ENCODE data around the gene LAIR2. TPM values are rescaled to one million over a fixed set of nuclear protein-coding genes. Genes with fewer than 3 reads are reported as not detected.

LAIR2 gene
- total RNA-seq, 4 donors from 2014 or later = not detected

DNA sequence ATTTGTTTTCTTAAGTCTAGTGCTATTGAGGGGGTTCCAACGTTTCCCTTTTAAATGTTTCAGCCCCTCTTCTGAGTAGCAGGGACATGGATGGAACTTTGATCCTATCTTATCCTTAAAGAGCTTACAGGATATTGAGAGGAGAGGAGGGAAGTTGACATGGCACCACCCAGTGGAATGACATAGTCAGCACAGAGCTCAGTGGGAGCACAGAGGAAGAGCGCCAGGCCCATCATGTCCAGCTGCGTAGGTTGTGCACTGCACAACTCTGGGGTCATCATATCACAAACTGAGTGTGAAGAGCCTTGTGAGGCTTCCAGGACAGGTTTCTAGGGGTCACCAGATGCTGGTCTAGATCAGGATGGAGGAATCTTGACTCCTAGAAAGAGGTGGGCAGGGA is 25.0 kb upstream of the LAIR2 start:
- TF ChIP-seq, protein P1, sequence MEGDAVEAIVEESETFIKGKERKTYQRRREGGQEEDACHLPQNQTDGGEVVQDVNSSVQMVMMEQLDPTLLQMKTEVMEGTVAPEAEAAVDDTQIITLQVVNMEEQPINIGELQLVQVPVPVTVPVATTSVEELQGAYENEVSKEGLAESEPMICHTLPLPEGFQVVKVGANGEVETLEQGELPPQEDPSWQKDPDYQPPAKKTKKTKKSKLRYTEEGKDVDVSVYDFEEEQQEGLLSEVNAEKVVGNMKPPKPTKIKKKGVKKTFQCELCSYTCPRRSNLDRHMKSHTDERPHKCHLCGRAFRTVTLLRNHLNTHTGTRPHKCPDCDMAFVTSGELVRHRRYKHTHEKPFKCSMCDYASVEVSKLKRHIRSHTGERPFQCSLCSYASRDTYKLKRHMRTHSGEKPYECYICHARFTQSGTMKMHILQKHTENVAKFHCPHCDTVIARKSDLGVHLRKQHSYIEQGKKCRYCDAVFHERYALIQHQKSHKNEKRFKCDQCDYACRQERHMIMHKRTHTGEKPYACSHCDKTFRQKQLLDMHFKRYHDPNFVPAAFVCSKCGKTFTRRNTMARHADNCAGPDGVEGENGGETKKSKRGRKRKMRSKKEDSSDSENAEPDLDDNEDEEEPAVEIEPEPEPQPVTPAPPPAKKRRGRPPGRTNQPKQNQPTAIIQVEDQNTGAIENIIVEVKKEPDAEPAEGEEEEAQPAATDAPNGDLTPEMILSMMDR (IDR thresholded peaks at IDR 0.05; ENCODE audit: low read depth) = no peak

DNA sequence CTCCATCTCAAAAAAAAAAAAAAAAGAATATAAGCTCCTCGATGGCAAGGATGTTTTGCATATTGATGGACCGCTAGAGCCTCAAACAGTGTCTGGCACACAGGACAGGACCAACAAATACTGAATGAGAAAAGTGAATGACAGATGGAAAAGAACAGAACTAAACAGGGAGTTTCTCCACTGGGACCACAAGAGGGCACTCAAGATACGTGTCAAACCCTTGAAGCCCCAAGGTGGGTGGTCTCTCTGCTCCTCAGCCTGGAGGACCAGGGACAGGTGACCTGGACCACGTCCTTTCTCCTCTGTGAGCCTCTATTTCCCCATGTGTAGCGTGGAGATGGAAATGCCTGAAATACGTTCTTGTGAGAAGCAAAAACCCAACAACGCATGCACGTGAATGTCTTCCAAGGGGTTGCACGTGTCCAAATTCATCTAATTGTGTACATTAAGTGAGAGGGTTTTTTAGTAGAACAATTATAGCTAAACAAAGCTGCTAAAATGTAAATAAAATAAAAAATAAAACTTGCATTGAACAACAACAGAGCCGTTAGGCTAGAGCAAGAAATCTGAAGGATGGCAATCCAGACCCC is 23.9 kb upstream of the LAIR2 start:
- TF ChIP-seq, protein P1 (IDR thresholded peaks at IDR 0.05; ENCODE audit: low read depth) = no peak

DNA sequence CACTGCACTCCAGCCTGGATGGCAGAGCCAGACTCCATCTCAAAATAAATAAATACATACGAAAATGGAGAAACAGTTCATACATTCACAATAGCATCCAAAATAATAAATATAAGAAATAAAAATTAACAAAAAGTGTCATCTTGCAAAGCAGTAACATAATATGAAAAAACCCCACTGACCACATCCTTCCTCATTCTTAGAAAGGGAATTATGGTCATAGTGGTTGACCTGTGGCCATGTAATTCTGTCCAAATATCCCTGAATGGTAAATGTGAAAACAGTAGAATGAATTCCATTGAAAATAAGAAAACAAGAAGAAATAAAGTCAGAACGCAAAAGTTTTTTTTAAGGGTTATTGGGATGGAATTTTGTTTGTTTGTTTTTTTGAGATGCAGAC is 22.6 kb upstream of the LAIR2 start:
- TF ChIP-seq, protein P1 (IDR thresholded peaks at IDR 0.05; ENCODE audit: low read depth) = no peak

DNA sequence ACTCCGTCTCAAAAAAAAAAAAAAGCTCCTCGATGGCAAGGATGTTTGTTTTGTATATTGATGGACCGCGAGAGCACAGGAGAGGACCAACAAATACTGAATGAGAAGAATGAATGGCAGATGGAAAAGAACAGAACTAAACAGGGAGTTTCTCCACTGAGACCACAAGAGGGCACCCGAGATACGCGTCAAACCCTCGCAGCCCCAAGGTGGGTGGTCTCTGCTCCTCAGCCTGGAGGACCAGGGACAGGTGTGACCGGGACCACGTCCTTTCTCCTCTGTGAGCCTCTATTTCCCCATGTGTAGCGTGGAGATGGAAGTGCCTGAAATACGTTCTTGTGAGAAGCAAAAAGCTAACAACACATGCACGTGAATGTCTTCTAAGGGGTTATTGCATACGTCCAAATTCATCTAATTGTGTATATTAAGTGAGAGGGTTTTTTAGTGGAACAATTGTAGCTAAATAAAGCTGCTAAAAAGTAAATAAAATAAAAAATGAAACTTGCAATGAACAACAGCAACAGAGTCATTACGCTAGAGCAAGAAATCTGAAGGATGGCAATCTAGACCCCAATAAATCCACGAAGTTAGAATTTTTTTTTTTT is 21.2 kb upstream of the LAIR2 start:
- TF ChIP-seq, protein P1 (IDR thresholded peaks at IDR 0.05; ENCODE audit: low read depth) = no peak

DNA sequence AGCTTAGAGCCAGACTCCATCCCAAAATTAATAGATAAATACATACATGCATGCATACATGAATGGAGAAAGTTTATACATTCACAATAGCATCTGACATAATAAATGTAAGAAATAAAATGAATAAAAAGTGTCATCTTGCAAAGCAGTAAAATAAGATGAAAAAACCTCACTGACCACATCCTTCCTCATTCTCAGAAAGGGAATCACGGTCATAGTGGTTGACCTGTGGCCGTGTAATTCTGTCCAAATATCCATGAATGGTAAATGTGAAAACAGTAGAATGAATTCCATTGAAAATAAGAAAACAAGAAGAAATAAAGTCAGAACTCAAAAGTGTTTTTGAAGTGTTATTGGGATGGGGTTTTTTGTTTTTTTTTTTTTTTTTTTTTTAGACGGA is 19.7 kb upstream of the LAIR2 start:
- TF ChIP-seq, protein P1 (IDR thresholded peaks at IDR 0.05; ENCODE audit: low read depth) = no peak

DNA sequence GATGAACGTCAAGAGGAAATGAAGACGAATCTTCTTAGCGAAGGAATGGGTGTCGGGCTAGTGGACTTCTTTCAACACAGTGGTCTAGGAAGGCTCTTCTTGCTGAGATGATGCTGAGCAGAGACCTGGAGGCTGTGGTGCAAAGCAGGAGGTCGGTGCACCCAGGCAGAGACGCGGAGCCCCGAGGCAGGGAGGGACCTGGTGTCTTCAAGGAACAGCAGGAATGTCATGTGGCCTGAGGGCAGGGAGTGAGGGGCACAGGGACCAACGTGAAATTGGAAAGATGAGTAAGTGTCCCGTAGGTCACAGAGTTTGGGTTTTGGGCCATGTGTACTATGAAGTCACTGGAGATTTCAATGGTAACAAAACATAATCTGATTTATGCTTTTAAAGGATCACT is 18.2 kb upstream of the LAIR2 start:
- TF ChIP-seq, protein P1 (IDR thresholded peaks at IDR 0.05; ENCODE audit: low read depth) = no peak

DNA sequence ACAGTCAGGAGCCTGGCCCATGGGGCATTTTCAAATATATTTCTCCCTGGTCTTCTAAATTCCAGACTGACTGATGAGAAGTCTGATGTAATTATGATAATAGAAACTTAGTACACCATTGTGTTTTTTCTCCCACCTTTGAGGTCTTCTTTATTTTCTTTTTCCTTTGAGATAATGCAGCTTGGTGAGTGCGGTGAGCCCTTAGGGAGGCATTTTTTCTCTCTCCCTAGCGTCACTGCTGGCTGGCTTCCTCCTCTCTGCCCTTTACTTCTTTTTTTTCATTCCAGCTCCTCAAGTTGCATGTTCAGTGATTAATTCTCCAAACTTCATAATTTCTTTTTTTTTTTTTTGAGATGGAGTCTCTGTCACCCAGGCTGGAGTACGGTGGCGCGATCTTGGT is 16.8 kb upstream of the LAIR2 start:
- TF ChIP-seq, protein P1 (IDR thresholded peaks at IDR 0.05; ENCODE audit: low read depth) = no peak
